GM18951 (cell line): ENCODE results near the gene TARS3.

Source experiments
- POLR2A ChIP-seq: IDR thresholded peaks from 4 replicates; pipeline ENCODE4 v1.6.1; 2011; ENCODE audit warnings: mild to moderate bottlenecking; ENCODE audit not compliant: insufficient read length, insufficient read depth; ENCODE audit errors: extremely low read depth
- in situ Hi-C: fragments of 300-500 bp; cut with MboI; formaldehyde crosslinking; loops from one replicate; pipeline ENCODE4 v1.12.0; 2022; ENCODE audit warnings: low sequenced_read_pairs, mixed read lengths, inconsistent platforms; ENCODE audit not compliant: unreplicated experiment

Gene TARS3

GRCh38 chr15:101689901-101690300, 34.4 kb downstream of the TARS3 start:
- in situ Hi-C loops: no loop called here
- TF ChIP-seq POLR2A: no peak

GRCh38 chr15:101686718-101687117, 37.6 kb downstream of the TARS3 start:
- in situ Hi-C loops: no loop called here
- no peak for TF ChIP-seq POLR2A

- in situ Hi-C loops: no loop called here
- TF ChIP-seq POLR2A: no peak
Measured at GRCh38 chr15:101684877-101685276, 39.4 kb downstream of the TARS3 start.

GRCh38 chr15:101684384-101684783, 39.9 kb downstream of the TARS3 start:
- in situ Hi-C loops: no loop called here
- no peak for TF ChIP-seq POLR2A

GRCh38 chr15:101679806-101680205, 44.5 kb downstream of the TARS3 start:
- TF ChIP-seq POLR2A: no peak
- in situ Hi-C loops: no loop called here

GRCh38 chr15:101676921-101677329, 47.3 kb downstream of the TARS3 start:
- TF ChIP-seq POLR2A: no peak
- in situ Hi-C loops: no loop called here

- no peak for TF ChIP-seq POLR2A
- in situ Hi-C loops: no loop called here
Measured at GRCh38 chr15:101675796-101676582, 48.3 kb downstream of the TARS3 start.

GRCh38 chr15:101675015-101675414, 49.3 kb downstream of the TARS3 start:
- TF ChIP-seq POLR2A: no peak
- in situ Hi-C loops: no loop called here

- no peak for TF ChIP-seq POLR2A
- in situ Hi-C loops: no loop called here
Measured at GRCh38 chr15:101672298-101672697, 52.0 kb downstream of the TARS3 start.

GRCh38 chr15:101669744-101670143, 54.5 kb downstream of the TARS3 start:
- in situ Hi-C loops: no loop called here

GRCh38 chr15:101667881-101668280, 56.4 kb downstream of the TARS3 start:
- in situ Hi-C loops: no loop called here
- TF ChIP-seq POLR2A: no peak

More at GRCh38 chr15:101669744-101670143, 54.5 kb downstream of the TARS3 start:
- TF ChIP-seq POLR2A: no peak

GRCh38 chr15:101664303-101664913, 59.9 kb downstream of the TARS3 start:
- no peak for TF ChIP-seq POLR2A
- in situ Hi-C loops: no loop called here

GRCh38 chr15:101662203-101662602, 62.1 kb downstream of the TARS3 start:
- TF ChIP-seq POLR2A: no peak
- in situ Hi-C loops: no loop called here

- TF ChIP-seq POLR2A: no peak
- in situ Hi-C loops: no loop called here
Measured at GRCh38 chr15:101660005-101660404, 64.3 kb downstream of the TARS3 start.
